Loucy (cell line): ENCODE measurements around the gene ARHGAP32.

Experiments
- EZH2phosphoT487 ChIP-seq: fragments of 200-600 bp; IDR thresholded peaks from 2 replicates; pipeline ENCODE4 v1.6.1; 2018; ENCODE audit warnings: antibody characterized with exemption, mild to moderate bottlenecking, moderate library complexity, borderline replicate concordance
- TF ChIP-seq, protein P1 (sequence below): fragments of 200-600 bp; sonication (generic); conservative IDR thresholded peaks from 2 replicates; pipeline ENCODE4 v1.5.1; 2014; ENCODE audit warnings: mild to moderate bottlenecking, antibody characterized with exemption, low read length

DNA sequence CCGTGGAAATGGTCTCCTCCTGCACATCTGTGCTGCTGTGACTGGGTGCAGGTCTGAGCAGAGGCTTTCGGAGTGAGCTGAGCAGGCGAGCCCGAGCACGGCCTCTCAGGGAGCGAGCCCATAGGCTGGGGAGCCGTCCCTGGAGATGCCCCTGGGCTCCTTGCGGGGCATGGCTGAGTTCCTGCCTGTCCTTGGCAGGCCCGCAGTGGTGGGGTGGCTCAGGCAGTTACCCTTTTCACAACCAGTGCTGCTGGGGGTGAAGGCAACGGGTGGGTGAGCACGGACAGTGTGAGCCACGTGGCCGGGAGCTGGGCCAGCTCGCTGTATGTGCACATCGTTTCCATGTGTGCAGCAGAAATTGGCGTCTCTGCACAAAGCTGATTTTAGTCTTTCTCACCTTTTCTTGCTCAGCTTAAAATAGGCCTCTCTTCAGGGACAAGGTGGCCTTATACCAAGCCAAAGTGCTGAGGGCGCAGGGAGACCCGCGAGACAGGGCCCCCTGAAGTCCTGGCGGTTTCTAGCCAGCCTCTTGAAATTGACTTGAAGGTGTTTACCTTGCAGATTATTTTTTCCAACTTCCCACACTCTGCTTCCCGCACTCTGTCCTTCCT lies 249.2 kb downstream of the ARHGAP32 start, which contains the start of gene TP53AIP1:
- TF ChIP-seq, protein P1, sequence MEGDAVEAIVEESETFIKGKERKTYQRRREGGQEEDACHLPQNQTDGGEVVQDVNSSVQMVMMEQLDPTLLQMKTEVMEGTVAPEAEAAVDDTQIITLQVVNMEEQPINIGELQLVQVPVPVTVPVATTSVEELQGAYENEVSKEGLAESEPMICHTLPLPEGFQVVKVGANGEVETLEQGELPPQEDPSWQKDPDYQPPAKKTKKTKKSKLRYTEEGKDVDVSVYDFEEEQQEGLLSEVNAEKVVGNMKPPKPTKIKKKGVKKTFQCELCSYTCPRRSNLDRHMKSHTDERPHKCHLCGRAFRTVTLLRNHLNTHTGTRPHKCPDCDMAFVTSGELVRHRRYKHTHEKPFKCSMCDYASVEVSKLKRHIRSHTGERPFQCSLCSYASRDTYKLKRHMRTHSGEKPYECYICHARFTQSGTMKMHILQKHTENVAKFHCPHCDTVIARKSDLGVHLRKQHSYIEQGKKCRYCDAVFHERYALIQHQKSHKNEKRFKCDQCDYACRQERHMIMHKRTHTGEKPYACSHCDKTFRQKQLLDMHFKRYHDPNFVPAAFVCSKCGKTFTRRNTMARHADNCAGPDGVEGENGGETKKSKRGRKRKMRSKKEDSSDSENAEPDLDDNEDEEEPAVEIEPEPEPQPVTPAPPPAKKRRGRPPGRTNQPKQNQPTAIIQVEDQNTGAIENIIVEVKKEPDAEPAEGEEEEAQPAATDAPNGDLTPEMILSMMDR, result no peak
- TF ChIP-seq EZH2phosphoT487, result no peak
